Vagina (tissue), 2 donors: ENCODE data around the gene FOXA3.

Source experiments
- CTCF ChIP-seq, 3 experiments: fragments of 450-650 bp in 2 of 3; fragments of 200-600 bp in 1 of 3; sonication (generic) in 1 of 3; IDR thresholded peaks; one replicate each; pipeline ENCODE4 v1.5.1; 2017 to 2019; ENCODE audit warnings: antibody characterized with exemption in 3 of 3, mild to moderate bottlenecking in 2 of 3, moderate library complexity in 2 of 3
- POLR2A ChIP-seq, 2 donors: fragments of 450-650 bp; IDR thresholded peaks; one replicate each; pipeline ENCODE4 v1.6.1; 2017; ENCODE audit warnings: antibody characterized with exemption in 2 of 2, mild to moderate bottlenecking in 2 of 2, moderate library complexity in 2 of 2
- POLR2AphosphoS5 ChIP-seq, 2 donors: sonication (generic); formaldehyde crosslinking; IDR thresholded peaks; one replicate each; pipeline ENCODE4 v1.9.0; 2017; ENCODE audit warnings: antibody characterized with exemption in 2 of 2, mild to moderate bottlenecking in 2 of 2, low read depth in 1 of 2; ENCODE audit not compliant: insufficient read depth in 1 of 2

- no peak for TF ChIP-seq CTCF (IDR thresholded peaks at IDR 0.05)
- TF ChIP-seq POLR2A (IDR thresholded peaks at IDR 0.05): no peak
- TF ChIP-seq POLR2AphosphoS5 (IDR thresholded peaks at IDR 0.05; ENCODE audit: insufficient read depth in 1 of 2, low read depth in 1 of 2): no peak
These were observed 39.4 kb upstream of the FOXA3 start for GRCh38 chr19:45824531-45825262.
